HEK293 (cell line): ENCODE results near the gene CCDC136.

Source experiments
- CTCF ChIA-PET: fragments of 350-600 bp; formaldehyde crosslinking; extraction: SDS; loops from one replicate; lab custom pipeline; 2021; ENCODE audit warnings: antibody characterized with exemption; lab: Yijun Ruan, JAX
- POLR2A ChIA-PET: fragments of 300-600 bp; formaldehyde crosslinking; extraction: SDS; loops from one replicate; lab custom pipeline; 2020; ENCODE audit warnings: antibody characterized with exemption, inconsistent platforms; lab: Yijun Ruan, JAX
- H3K27ac ChIP-seq: fragments of 200-500 bp; sonication (Bioruptor generic); 2 replicates; pipeline ENCODE4 v1.5.1; 2014; ENCODE audit warnings: low read depth, low read length, control low read depth, inconsistent platforms; ENCODE audit errors: extremely low read depth
- H3K36me3 ChIP-seq, 2 experiments: fragments of 200-500 bp in 1 of 2; sonication (Bioruptor generic) in 1 of 2; 1 replicate in 1 of 2; 2 replicates in 1 of 2; pipeline ENCODE4 v1.5.1; 2014 to 2017; ENCODE audit warnings: inconsistent platforms in 2 of 2, low read length in 2 of 2; ENCODE audit not compliant: control insufficient read depth in 2 of 2, insufficient read depth in 1 of 2
- H3K4me1 ChIP-seq: fragments of 200-500 bp; sonication (Bioruptor generic); 2 replicates; pipeline ENCODE4 v1.5.1; 2014; ENCODE audit warnings: mild to moderate bottlenecking, low read length, inconsistent platforms; ENCODE audit not compliant: control insufficient read depth, insufficient read depth
- H3K4me3 ChIP-seq: 2 replicates; pipeline ENCODE4 v1.5.1; 2011; ENCODE audit warnings: low read depth, mild to moderate bottlenecking, control low read depth, low read length, moderate library complexity
- H3K9me3 ChIP-seq: fragments of 200-500 bp; sonication (Bioruptor generic); 2 replicates; pipeline ENCODE4 v1.5.1; 2014; ENCODE audit warnings: low read depth, low read length, inconsistent platforms; ENCODE audit not compliant: control insufficient read depth, insufficient read depth
- BCL11A ChIP-seq: fragments of 450-650 bp; formaldehyde crosslinking; IDR thresholded peaks from 2 replicates; pipeline ENCODE4 v1.5.1; 2016; ENCODE audit warnings: low read depth, missing biosample characterization, missing genetic modification characterization
- ELK4 ChIP-seq: IDR thresholded peaks from 2 replicates; pipeline ENCODE4 v1.6.1; 2011; ENCODE audit warnings: mild to moderate bottlenecking, low read depth, low read length, borderline replicate concordance
- HOXA7 ChIP-seq: sonication (generic); formaldehyde crosslinking; IDR thresholded peaks from 2 replicates; pipeline ENCODE4 v1.8.1; 2022; ENCODE audit warnings: missing genetic modification reagents, borderline replicate concordance
- SP2 ChIP-seq: fragments of 450-650 bp; formaldehyde crosslinking; IDR thresholded peaks from 2 replicates; pipeline ENCODE4 v1.5.1; 2016; ENCODE audit warnings: missing biosample characterization, missing genetic modification characterization
- ZBTB44 ChIP-seq: fragments of 450-650 bp; IDR thresholded peaks from 2 replicates; pipeline ENCODE4 v1.5.1; 2018; ENCODE audit warnings: missing biosample characterization, mild to moderate bottlenecking, missing genetic modification characterization
- ZBTB48 ChIP-seq: fragments of 450-650 bp; formaldehyde crosslinking; IDR thresholded peaks from 2 replicates; pipeline ENCODE4 v1.5.1; 2016; ENCODE audit warnings: missing biosample characterization, missing genetic modification characterization
- ZNF112 ChIP-seq: fragments of 450-650 bp; formaldehyde crosslinking; IDR thresholded peaks from 2 replicates; pipeline ENCODE4 v1.5.0; 2017; ENCODE audit warnings: missing biosample characterization, missing genetic modification characterization
- ZNF140 ChIP-seq: fragments of 450-650 bp; formaldehyde crosslinking; IDR thresholded peaks from 2 replicates; pipeline ENCODE4 v1.5.1; 2016; ENCODE audit warnings: missing biosample characterization, missing genetic modification characterization
- ZNF350 ChIP-seq: fragments of 450-650 bp; formaldehyde crosslinking; IDR thresholded peaks from 2 replicates; pipeline ENCODE4 v1.5.0; 2017; ENCODE audit warnings: missing biosample characterization, mild to moderate bottlenecking, missing genetic modification characterization
- ZNF394 ChIP-seq: fragments of 450-650 bp; formaldehyde crosslinking; IDR thresholded peaks from 2 replicates; pipeline ENCODE4 v1.5.1; 2016; ENCODE audit warnings: missing biosample characterization, missing genetic modification characterization, mild to moderate bottlenecking, moderate library complexity, borderline replicate concordance
- ZNF530 ChIP-seq: fragments of 450-650 bp; formaldehyde crosslinking; IDR thresholded peaks from 2 replicates; pipeline ENCODE4 v1.5.1; 2016; ENCODE audit warnings: low read depth, missing biosample characterization, missing genetic modification characterization
- ZNF555 ChIP-seq: fragments of 450-650 bp; formaldehyde crosslinking; conservative IDR thresholded peaks from 2 replicates; pipeline ENCODE4 v1.5.1; 2017; ENCODE audit warnings: missing biosample characterization, mild to moderate bottlenecking, missing genetic modification characterization, inconsistent platforms
- ZNF561 ChIP-seq: fragments of 450-650 bp; IDR thresholded peaks from 2 replicates; pipeline ENCODE4 v1.5.1; 2018; ENCODE audit warnings: missing biosample characterization, missing genetic modification characterization, borderline replicate concordance
- ZNF571 ChIP-seq: fragments of 450-650 bp; formaldehyde crosslinking; IDR thresholded peaks from 2 replicates; pipeline ENCODE4 v1.5.0; 2017; ENCODE audit warnings: missing biosample characterization, missing genetic modification characterization
- ZNF585B ChIP-seq: fragments of 450-650 bp; formaldehyde crosslinking; IDR thresholded peaks from 2 replicates; pipeline ENCODE4 v1.5.1; 2016; ENCODE audit warnings: missing biosample characterization, missing genetic modification characterization
- ZNF658 ChIP-seq: fragments of 450-650 bp; formaldehyde crosslinking; IDR thresholded peaks from 2 replicates; pipeline ENCODE4; 2016; ENCODE audit warnings: missing biosample characterization, missing genetic modification characterization
- ZNF692 ChIP-seq: fragments of 450-650 bp; formaldehyde crosslinking; IDR thresholded peaks from 2 replicates; pipeline ENCODE4 v1.5.1; 2016; ENCODE audit warnings: missing biosample characterization, missing genetic modification characterization
- ZNF785 ChIP-seq: fragments of 450-650 bp; formaldehyde crosslinking; IDR thresholded peaks from 2 replicates; pipeline ENCODE4 v1.5.1; 2016; ENCODE audit warnings: missing biosample characterization, missing genetic modification characterization
- ZNF837 ChIP-seq: fragments of 450-650 bp; formaldehyde crosslinking; IDR thresholded peaks from 2 replicates; pipeline ENCODE4 v1.5.1; 2016; ENCODE audit warnings: missing biosample characterization, missing genetic modification characterization
- TF ChIP-seq, protein P1 (sequence below): fragments of 450-650 bp; formaldehyde crosslinking; IDR thresholded peaks from 2 replicates; pipeline ENCODE4 v1.5.1; 2016; ENCODE audit warnings: missing biosample characterization, missing genetic modification characterization, borderline replicate concordance
- TF ChIP-seq, protein P2 (sequence below): fragments of 450-650 bp; formaldehyde crosslinking; IDR thresholded peaks from 2 replicates; pipeline ENCODE4 v1.5.1; 2017; ENCODE audit warnings: missing biosample characterization, missing genetic modification characterization
- TF ChIP-seq, protein P3 (sequence below): fragments of 450-650 bp; IDR thresholded peaks from 2 replicates; pipeline ENCODE4 v1.5.1; 2018; ENCODE audit warnings: missing biosample characterization, missing genetic modification characterization
- TF ChIP-seq, protein P4 (sequence below): sonication (generic); formaldehyde crosslinking; IDR thresholded peaks from 2 replicates; pipeline ENCODE4 v1.8.1; 2022; ENCODE audit warnings: mild to moderate bottlenecking, moderate library complexity, missing genetic modification reagents

CCDC136 gene

DNA sequence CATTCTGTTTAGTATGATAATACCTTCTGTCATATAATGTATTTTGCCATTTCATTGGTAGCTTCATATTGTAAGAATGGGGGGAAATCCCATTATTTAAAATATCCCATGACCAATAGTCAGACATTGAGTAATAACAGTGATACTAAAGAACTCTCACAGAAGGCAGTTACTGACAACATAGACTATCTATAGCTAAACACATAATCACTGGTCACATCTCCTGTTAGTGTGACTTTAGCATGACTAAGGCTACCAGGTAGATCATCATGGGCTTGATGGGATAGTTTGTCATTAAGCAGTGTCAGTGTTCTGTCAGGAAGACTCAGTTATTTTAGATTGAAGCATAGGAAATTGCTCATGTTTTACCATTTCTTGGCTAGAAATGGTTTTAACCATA, 32.5 kb upstream of the CCDC136 start:
- POLR2A ChIA-PET = no interaction called here

GRCh38 chr7:128763541-128763940, 28.2 kb upstream of the CCDC136 start:
- no peaks in the 10 kb centered on the region for H3K9me3 ChIP-seq
- CTCF ChIA-PET = interaction anchor here (0.6 kb wide), 1 partner anchor 70 kb away, joined by 3 read pairs; no protein-coding TSS in a partner anchor
- H3K4me1 ChIP-seq = no peaks in the 10 kb centered on the region
- POLR2A ChIA-PET = no interaction called here
- no peak overlapping the region for H3K4me3 ChIP-seq
- H3K36me3 ChIP-seq = peaks cover 41 to 75% of the 10 kb centered on the region in 2 experiments
- H3K27ac ChIP-seq = no peak overlapping the region
- TF ChIP-seq ZBTB48 (tag by site-specific recombination) (no peak), ZNF112 (tag by site-specific recombination) (no peak), SP2 (tag by site-specific recombination) (no peak), ZNF561 (tag by site-specific recombination) (no peak), ZNF555 (tag by site-specific recombination) (no peak), ELK4 (no peak), ZNF530 (tag by site-specific recombination) (no peak), ZNF837 (tag by site-specific recombination) (no peak), ZBTB44 (tag by site-specific recombination) (no peak)
- TF ChIP-seq, protein P1, sequence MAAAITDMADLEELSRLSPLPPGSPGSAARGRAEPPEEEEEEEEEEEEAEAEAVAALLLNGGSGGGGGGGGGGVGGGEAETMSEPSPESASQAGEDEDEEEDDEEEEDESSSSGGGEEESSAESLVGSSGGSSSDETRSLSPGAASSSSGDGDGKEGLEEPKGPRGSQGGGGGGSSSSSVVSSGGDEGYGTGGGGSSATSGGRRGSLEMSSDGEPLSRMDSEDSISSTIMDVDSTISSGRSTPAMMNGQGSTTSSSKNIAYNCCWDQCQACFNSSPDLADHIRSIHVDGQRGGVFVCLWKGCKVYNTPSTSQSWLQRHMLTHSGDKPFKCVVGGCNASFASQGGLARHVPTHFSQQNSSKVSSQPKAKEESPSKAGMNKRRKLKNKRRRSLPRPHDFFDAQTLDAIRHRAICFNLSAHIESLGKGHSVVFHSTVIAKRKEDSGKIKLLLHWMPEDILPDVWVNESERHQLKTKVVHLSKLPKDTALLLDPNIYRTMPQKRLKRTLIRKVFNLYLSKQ = no peak
- TF ChIP-seq, protein P2, sequence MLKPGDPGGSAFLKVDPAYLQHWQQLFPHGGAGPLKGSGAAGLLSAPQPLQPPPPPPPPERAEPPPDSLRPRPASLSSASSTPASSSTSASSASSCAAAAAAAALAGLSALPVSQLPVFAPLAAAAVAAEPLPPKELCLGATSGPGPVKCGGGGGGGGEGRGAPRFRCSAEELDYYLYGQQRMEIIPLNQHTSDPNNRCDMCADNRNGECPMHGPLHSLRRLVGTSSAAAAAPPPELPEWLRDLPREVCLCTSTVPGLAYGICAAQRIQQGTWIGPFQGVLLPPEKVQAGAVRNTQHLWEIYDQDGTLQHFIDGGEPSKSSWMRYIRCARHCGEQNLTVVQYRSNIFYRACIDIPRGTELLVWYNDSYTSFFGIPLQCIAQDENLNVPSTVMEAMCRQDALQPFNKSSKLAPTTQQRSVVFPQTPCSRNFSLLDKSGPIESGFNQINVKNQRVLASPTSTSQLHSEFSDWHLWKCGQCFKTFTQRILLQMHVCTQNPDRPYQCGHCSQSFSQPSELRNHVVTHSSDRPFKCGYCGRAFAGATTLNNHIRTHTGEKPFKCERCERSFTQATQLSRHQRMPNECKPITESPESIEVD (tag by site-specific recombination) = no peak
- TF ChIP-seq, protein P3, sequence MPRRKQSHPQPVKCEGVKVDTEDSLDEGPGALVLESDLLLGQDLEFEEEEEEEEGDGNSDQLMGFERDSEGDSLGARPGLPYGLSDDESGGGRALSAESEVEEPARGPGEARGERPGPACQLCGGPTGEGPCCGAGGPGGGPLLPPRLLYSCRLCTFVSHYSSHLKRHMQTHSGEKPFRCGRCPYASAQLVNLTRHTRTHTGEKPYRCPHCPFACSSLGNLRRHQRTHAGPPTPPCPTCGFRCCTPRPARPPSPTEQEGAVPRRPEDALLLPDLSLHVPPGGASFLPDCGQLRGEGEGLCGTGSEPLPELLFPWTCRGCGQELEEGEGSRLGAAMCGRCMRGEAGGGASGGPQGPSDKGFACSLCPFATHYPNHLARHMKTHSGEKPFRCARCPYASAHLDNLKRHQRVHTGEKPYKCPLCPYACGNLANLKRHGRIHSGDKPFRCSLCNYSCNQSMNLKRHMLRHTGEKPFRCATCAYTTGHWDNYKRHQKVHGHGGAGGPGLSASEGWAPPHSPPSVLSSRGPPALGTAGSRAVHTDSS = no peak

More for the DNA sequence above, 32.5 kb upstream of the CCDC136 start:
- H3K9me3 ChIP-seq = no peaks in the 10 kb centered on the region
- peaks cover 36 to 82% of the 10 kb centered on the region in 2 experiments for H3K36me3 ChIP-seq
- no peaks in the 10 kb centered on the region for H3K4me1 ChIP-seq
- H3K4me3 ChIP-seq = no peak overlapping the region
- TF ChIP-seq ZNF394 (tag by site-specific recombination) = no peak
- TF ChIP-seq BCL11A (tag by site-specific recombination) = no peak
- TF ChIP-seq, protein P4, sequence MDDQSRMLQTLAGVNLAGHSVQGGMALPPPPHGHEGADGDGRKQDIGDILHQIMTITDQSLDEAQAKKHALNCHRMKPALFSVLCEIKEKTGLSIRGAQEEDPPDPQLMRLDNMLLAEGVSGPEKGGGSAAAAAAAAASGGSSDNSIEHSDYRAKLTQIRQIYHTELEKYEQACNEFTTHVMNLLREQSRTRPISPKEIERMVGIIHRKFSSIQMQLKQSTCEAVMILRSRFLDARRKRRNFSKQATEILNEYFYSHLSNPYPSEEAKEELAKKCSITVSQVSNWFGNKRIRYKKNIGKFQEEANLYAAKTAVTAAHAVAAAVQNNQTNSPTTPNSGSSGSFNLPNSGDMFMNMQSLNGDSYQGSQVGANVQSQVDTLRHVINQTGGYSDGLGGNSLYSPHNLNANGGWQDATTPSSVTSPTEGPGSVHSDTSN = no peak
- no peak for TF ChIP-seq ZNF140 (tag by site-specific recombination)
- no peak for TF ChIP-seq ELK4
- no peak for TF ChIP-seq ZNF658 (tag by site-specific recombination)
- TF ChIP-seq ZNF571 (tag by site-specific recombination) = no peak
- no peak for TF ChIP-seq ZNF350 (tag by site-specific recombination)
- TF ChIP-seq ZNF585B (tag by site-specific recombination) = no peak
- TF ChIP-seq HOXA7 (CRISPR knock-in tag) = no peak
- TF ChIP-seq ZNF785 = no peak
- TF ChIP-seq ZNF692 = no peak
- CTCF ChIA-PET = interaction anchor here (0.6 kb wide), 1 partner anchor 108 kb away, joined by 3 read pairs; no protein-coding TSS in a partner anchor
- no peak overlapping the region for H3K27ac ChIP-seq
